SIG-M5 treated with dmso at 0.1 percent for 504 hours (cell line): Measurements from ENCODE around the gene ZNF284.
A peak's percentile ranks its signal among the peaks of the same experiment; 100 is the strongest.
"Not testable (repeated sequence)": the region's sequence is repeated elsewhere in the genome, so short reads cannot be mapped to it uniquely, and the experiment has no call there.

Experiments
- DNase-seq: peaks from one replicate; lab custom pipeline; 2025; ENCODE audit not compliant: unreplicated experiment; lab: John Stamatoyannopoulos, UW

The ZNF284 gene

DNA sequence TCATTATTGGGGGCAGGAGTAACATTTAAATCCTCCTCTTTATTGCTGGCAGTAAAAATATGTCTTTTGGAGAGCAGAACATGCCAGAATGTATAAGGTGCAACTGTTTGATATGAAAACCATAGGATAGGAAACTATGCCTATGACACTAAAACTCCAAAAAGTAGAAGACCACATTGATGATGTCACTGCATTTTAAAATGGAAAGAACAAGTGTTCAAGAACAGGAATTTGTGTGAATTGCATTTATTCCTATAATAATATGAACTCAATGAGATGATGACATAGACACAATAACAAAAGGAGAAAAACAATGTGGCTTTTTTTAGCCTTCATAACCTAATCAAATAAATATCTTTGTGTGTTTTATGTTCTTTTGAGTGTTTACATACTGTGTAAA, 37.5 kb downstream of the ZNF284 start:
- DNase-seq = no peak

- no peak for DNase-seq
Observed at GRCh38 chr19:44111910-44112463, 40.0 kb downstream of the ZNF284 start.

GRCh38 chr19:44112802-44113137, 40.8 kb downstream of the ZNF284 start:
- peak; percentile 12 for DNase-seq

- peak; percentile 98 for DNase-seq
Observed at GRCh38 chr19:44113138-44113783, 41.3 kb downstream of the ZNF284 start, which contains the start of gene ZNF225. Gene ZNF225, plus strand, starts transcription at chr19:44113399. Its CDS starts 2,429 bp downstream, at chr19:44115828.

GRCh38 chr19:44113784-44114390, 41.9 kb downstream of the ZNF284 start:
- no peak for DNase-seq

GRCh38 chr19:44121162-44121561, 49.2 kb downstream of the ZNF284 start:
- DNase-seq = not testable (repeated sequence)

- DNase-seq = no peak
Observed at GRCh38 chr19:44131955-44132354, 60.0 kb downstream of the ZNF284 start.
